Epithelial cell of proximal tubule (primary cell): ENCODE data around the gene MAPKAP1. TPM values are rescaled to one million over a fixed set of nuclear protein-coding genes. Genes with fewer than 3 reads are reported as not detected.

Experiments used
- DNase-seq: peaks from one replicate; pipeline ENCODE4 v3.0.0-alpha.2; 2011; ENCODE audit warnings: low read depth
- H3K4me3 ChIP-seq: 2 replicates; pipeline ENCODE4 v1.5.1; 2011; ENCODE audit warnings: low read depth, mild to moderate bottlenecking, low read length
- total RNA-seq: library from RNA; depleted of rRNA; stranded (reverse); fragments of >200 nt; gene quantifications from 2 replicates; pipeline ENCODE4 v1.2.3, GENCODE V29; 2015
- TF ChIP-seq, protein P1 (sequence below): conservative IDR thresholded peaks from 2 replicates; pipeline ENCODE4 v1.5.1; 2012; ENCODE audit warnings: low read depth, mild to moderate bottlenecking, low read length

The MAPKAP1 gene
- total RNA-seq, 1 donor from 2014 or later: 100 TPM

DNA sequence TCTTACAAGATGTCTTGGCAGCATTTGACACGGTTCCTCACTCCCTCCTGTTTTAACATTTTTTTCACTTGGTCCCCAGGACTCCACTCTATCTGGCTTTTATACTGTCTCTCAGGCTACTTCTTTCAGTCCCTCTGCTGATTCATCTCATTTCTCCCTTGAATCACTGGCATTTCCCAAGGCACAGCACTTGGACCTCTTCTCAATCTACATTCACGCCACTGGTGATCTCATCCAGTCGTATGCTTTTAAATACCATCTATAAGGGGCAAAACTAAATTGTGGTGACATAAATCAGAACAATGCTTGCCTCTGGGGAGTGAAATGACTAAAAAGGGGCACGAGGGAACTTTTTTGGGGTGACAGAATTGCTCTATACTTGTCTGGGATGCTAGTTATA is 47.1 kb downstream of the MAPKAP1 start:
- H3K4me3 ChIP-seq: no peak overlapping the region
- DNase-seq: no peak
- TF ChIP-seq, protein P1, sequence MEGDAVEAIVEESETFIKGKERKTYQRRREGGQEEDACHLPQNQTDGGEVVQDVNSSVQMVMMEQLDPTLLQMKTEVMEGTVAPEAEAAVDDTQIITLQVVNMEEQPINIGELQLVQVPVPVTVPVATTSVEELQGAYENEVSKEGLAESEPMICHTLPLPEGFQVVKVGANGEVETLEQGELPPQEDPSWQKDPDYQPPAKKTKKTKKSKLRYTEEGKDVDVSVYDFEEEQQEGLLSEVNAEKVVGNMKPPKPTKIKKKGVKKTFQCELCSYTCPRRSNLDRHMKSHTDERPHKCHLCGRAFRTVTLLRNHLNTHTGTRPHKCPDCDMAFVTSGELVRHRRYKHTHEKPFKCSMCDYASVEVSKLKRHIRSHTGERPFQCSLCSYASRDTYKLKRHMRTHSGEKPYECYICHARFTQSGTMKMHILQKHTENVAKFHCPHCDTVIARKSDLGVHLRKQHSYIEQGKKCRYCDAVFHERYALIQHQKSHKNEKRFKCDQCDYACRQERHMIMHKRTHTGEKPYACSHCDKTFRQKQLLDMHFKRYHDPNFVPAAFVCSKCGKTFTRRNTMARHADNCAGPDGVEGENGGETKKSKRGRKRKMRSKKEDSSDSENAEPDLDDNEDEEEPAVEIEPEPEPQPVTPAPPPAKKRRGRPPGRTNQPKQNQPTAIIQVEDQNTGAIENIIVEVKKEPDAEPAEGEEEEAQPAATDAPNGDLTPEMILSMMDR: no peak

DNA sequence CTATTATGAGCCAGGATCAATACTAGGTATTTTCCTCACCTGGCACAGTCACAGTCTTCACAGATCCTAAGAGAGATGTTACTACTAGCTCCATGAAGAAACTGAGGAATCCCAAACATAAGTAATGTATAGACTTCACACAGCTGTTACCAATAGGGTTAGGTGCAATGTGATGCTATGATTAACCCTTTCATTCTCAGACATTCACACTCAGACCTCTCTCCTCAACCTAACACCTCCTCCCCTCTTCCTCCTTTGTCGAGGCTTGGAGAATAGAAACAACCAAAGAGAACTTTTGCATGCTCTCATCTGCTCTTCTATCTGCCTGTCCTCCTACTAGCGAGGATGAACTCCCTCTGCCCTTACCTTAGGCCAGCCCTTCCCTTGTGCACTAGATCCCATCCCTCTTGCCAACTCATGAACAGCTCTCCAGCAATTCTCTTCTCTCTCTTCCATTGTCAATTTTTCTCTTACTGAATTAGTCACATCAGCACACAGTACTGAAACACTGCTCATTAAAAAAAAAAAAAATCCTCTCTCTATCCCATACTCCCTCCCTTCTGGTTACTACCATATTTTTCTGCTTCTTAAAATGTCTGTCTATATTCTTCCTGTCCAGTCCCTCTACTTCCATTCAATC is 47.7 kb downstream of the MAPKAP1 start:
- DNase-seq: no peak
- H3K4me3 ChIP-seq: no peak overlapping the region

DNA sequence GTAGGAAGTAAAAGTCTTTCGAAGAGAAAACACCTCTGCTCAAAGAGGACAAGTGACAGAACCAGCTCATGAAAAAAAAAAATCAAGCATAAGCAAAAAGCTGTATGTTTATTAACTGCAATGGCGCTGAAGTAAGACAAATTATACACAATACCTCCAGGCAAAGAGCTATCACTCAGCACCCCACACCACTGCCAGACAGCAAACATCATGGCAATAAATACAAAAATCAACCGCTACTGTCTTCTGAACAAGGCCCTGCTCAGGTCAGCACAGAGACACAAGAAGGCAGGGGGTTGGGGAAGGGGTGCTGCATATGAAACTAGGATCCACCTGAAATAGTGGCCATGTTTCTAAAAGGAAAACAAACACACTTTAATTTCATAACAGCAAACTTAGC is 50.4 kb downstream of the MAPKAP1 start:
- TF ChIP-seq, protein P1: no peak
- H3K4me3 ChIP-seq: no peak overlapping the region
- DNase-seq: no peak

More for the DNA sequence above, 47.7 kb downstream of the MAPKAP1 start:
- TF ChIP-seq, protein P1: no peak

DNA sequence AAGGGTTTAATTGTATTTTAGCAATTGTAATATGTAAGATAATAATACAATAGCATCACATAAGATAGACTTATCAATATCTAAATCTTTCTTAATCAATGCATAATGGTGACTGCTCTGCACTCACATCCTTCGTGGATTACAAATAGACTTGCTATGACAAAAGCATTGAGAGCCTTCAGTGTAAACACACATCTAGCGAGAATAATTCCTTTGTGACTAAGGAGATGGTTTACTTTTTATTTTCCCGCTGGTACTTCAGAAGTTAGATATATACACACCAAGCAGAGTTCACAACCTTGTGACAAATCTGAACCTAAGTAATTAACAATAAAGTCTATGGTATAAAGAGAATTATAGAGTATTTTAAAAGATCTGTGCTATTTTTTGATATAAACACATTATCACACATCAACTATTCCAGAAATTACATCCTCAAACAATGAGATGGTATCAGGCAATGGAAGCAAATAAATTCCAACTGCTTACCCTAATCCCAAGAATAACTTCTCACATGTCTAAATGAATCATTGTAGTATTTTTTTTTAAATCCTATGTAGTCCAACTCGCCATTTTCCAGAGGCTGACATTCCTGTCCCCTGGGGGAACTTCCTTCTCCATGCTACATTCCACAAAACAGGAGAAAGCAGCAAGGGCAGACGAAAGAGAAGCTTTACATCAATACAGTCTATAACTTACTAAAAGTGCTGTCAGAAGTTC is 51.2 kb downstream of the MAPKAP1 start:
- TF ChIP-seq, protein P1: no peak
- no peak for DNase-seq
- H3K4me3 ChIP-seq: no peak overlapping the region

DNA sequence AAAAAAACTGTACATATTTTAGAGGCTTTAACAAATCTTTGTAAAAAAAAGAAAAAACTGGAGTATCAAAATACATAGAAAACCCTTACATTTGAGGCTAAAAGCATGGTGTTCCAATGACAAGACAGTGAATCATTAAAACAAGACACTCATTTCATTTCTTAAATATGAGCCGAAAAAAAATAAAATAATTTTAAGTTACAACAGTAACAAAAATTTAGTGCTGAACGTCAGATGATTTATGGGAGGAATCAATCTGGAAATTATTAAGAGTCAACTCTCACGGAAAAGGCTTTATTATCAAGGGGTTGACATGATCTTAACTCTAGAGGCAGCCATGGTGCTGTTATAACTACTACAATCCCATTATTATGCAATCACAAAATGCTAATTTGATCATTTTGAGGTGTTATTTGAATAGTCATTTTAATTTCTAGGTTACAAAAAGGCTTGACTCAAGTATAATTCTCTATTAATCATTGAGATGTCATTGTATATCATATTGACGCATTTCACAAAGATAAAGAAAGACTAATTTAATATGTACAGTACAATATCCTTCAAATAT is 51.9 kb downstream of the MAPKAP1 start:
- TF ChIP-seq, protein P1: no peak
- DNase-seq: no peak

DNA sequence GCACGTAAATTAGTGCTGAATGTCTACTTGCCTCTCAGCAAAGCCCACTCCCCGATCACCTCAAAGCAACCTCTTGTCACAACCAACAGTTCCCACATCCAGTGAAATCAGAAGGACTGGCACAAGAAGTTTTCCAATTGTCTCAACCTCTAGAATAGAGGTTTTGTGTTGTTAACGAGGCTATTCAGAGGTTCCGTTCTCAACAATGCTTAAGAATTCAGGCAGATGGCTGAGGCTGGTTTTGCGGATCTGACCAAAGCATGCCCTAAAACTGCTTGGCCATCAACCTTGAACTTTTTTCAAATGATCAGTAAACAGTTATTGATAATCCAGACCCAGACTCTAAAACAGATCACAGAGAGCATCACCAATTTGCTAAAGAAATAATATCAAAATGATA is 52.9 kb downstream of the MAPKAP1 start:
- TF ChIP-seq, protein P1: no peak
- no peak overlapping the region for H3K4me3 ChIP-seq
- DNase-seq: no peak

More for the DNA sequence above, 51.9 kb downstream of the MAPKAP1 start:
- H3K4me3 ChIP-seq: no peak overlapping the region
